ENCODE measurements around the gene UCN.
"Not testable (repeated sequence)": the region's sequence is repeated elsewhere in the genome, so short reads cannot be mapped to it uniquely, and the experiment has no call there.

Gene UCN

DNA sequence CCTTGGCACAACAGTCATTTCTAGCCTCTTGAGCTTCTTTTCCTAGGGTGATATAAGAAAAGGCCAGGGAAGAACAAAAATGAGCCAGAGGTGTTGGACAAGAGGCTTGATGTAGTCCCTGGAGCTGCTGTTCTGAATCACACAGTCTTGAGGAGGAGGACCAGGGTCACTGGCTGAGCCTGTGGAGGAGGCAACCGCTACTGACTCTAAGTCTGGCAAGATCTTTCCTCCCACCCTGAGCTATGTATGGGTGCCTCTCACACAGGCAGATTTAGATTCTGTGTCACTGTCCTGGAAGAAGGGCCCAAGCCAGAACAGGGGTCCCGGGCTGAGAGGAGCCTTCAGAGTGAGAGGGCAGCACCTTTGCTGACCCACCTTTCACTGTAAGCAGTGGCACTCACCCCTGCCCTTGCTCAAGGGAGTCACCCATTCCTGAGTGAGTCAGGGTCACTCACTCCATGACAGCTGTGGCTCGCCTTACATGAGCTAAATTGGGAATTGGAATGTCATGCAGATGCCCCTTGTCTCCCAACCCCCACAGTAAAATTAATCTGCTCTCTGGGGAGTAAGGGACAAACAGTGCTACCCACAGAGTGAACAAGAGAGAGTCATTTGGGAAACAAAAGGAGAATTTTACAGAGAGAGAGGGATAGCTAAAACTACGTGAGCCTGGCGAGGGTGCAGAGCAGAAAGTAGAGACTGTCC lies 26.2 kb downstream of the UCN start, which contains the start of gene TRIM54:
Gene TRIM54 (plus strand): TSS at position 575 of the 705 bp plus-strand sequence. CDS start 303 bp downstream, outside the sequence.
- no peak for DNase-seq

DNA sequence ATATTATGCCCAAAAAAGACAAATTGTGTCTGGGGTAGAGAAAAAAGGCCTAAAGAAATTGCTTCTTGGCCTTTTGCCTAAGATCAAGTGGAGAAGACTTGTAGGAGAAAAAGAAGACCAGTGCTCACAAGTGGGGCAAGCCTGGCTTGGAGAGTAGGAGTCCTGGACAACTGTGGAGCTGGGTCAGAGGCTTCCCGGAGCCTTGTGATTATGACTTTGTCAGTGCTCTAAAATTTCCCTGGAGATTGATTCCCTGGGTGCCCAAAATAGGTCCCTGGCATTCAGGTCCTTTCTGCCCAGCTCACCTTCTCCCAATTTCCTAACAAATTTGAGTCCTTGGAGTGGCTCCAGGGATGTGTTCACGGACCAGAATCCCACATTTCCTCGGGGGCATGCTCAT lies 26.8 kb downstream of the UCN start:
- DNase-seq, result no peak

DNA sequence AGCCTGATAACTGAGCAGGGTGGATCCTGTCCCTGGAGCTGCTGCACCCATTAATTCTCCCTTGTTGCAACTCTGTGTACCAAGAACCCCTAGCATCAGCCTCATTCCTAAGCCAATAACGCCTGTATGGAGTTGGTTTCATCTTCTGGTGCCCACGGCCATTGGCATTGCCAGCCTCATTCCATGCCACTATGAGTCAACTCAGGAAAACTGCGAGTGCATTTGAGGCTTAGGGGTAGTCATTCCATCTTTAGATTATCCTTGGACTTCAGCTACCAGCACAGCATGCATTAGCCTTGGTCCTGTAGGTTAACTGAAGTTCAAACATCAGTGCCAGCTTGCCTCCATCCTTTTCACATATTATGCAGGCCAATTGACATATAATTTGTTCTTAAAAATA lies 27.4 kb downstream of the UCN start:
- DNase-seq, result no peak

DNA sequence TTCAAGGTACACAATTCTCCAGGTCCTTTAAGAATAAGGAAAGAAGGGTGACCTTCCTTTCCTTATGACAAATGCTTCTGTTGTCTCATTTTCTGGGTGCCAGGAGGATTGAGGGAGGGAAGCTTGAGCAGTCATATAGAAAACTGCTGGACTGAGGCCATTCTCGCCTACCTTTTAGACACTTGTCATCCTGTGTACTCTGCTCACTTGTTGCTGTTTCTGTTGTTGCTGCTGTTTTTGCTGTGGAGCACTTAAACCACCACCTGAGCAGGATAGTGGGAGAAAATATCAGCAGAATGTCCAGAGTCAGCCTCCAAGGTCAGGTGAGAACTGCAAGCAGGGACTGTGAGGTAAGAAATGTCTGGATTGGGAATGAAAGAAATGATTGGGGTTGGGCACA lies 30.2 kb downstream of the UCN start:
- no peak for DNase-seq

DNA sequence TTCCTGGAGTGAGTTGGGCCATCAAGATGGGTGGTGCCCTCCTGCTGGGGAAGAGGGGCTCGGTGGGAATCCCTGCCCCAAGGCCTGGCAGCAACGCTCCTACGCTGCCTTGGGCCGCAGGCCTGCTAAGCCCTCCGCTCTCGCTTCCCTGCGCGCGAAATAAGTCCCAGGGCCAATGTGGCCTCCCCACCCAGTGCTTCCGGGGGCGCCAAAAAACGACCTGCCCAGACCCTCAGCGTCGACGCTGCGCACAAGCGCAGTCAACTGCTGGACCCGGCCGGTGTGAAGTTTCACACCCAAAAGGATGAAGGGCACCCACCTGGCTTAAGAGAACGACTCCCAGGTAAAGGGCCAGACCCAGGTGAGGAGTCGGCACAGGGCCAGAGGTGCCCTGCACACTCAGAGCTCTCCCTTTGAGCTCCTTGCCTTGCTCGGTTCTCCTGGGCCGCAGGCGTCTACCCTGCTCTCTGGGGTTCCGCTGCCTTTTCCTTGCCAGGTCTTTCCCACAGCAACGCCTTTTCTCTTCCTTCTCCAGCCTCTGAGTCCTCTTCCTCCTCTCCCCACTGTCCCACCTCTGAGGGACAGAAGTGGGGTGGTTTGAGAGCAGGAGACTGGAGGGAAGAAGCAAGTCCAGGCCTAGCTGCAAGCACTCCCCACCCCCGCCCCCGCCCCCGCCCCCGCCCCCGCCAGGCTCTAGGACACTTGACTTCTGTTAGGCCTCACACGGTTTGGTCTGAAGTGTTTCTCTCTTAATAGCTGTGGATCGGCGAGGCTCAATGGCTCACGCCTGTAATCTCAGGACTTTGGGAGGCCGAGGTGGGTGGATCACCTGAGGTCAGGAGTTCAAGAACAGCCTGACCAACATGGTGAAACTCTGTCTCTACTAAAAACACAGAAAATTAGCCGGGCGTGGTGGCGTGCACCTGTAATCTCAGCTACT lies 32.8 kb downstream of the UCN start, which contains the start of gene DNAJC5G:
Gene DNAJC5G (plus strand): TSS at position 223 of the 940 bp plus-strand sequence. CDS start 1,296 bp downstream, outside the sequence.
- no peak for DNase-seq

- not testable (repeated sequence) for DNase-seq
Observed at GRCh38 chr2:27272537-27273522, 35.4 kb downstream of the UCN start.

DNA sequence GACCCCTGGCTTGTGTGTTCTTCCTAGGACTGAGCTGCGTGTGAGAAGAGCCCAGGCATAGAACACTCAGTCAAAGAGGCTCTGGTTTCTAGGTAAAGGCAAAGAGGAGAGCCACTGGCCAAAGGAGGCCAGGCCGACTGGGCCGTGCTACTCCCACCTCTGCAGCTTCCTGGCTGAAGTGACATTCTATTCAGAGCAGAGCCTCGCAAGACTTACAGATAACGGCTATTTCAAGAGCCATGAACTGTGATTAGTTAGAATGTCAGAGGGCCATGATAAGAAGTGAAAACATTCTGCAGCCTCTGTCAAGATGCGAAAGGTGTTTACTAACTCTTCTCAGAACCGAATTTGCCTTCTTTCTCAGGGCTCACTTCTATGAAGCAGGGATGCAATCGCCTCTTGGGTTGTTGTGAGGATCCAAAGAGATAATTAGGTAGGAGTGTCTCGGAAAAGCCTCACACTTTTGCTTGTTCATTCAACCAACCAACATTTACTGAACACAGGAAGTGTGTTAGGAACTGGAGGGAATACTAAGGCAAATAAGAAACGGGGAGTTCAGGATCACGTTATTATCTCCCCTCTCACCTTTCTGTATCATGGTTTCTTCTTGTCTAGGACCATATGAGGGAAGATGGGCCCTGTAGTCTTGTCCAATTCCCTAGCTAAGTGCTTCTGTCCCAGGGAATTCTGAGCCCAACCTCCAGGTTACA lies 36.5 kb downstream of the UCN start:
- no peak for DNase-seq

- no peak for DNase-seq
Observed at GRCh38 chr2:27270670-27271069, 37.6 kb downstream of the UCN start.

- no peak for DNase-seq
Observed at GRCh38 chr2:27270131-27270530, 38.1 kb downstream of the UCN start.

GRCh38 chr2:27268296-27268695 lies 39.9 kb downstream of the UCN start:
- DNase-seq, result not testable (repeated sequence)

DNA sequence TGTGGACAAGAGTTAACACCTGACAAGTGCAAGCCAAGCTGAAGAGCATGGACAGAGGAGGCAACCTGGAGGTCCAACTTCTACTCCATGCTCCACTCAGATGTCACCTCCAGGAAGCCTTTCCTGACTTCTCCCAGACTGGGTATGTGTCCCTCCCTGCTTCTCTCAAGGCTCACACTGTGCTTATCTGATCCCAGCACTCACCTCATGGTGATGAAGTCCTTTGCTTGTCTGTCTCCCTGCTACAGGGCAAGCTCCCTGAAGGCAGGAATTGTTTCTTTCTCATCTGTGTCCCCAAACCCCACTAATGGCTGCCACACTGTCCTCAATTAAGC lies 42.7 kb downstream of the UCN start:
- DNase-seq, result no peak

DNA sequence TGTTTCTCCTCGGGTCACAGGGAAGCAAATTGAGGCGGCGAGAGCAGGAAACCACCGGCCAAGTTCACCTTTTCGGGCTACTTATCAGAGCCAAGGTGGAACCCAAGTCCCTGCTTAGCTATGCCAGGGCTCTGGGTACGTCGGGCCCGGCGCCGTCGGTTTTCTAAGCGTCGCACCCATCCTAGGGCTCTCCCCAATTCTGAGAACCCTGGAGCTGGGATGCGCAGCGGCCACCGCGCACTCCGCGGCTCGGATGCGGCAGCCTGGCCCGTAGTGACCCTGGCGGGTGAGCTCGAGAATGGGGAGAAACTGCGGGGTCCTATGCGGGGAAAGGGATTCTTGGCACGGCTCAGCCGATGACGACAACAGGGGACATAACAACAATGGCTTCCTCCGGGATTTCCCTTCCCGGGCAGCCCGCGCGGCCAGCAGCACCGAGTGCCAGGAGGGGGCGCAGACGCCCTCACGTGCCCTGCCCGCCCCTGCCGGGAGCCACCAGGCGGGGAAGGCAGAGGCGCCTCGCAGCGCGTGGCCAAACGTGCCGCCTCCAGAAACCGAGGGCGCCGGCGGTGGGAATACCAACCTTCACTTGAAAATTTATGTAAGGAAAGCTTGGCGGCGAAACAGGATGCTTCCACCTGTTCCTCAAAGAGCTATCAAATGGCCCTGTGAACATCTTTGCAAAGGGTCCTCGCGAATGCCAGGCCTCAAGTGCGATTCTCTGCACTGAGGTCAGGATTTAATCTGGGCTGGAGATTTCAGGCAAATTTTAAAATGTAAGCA lies 43.3 kb downstream of the UCN start:
- DNase-seq, result peak in 1 of 2 experiments; percentile 43

- no peak for DNase-seq
Observed at GRCh38 chr2:27264253-27264752, 43.9 kb downstream of the UCN start.

GRCh38 chr2:27263287-27264252 lies 44.7 kb downstream of the UCN start:
- no peak for DNase-seq

DNA sequence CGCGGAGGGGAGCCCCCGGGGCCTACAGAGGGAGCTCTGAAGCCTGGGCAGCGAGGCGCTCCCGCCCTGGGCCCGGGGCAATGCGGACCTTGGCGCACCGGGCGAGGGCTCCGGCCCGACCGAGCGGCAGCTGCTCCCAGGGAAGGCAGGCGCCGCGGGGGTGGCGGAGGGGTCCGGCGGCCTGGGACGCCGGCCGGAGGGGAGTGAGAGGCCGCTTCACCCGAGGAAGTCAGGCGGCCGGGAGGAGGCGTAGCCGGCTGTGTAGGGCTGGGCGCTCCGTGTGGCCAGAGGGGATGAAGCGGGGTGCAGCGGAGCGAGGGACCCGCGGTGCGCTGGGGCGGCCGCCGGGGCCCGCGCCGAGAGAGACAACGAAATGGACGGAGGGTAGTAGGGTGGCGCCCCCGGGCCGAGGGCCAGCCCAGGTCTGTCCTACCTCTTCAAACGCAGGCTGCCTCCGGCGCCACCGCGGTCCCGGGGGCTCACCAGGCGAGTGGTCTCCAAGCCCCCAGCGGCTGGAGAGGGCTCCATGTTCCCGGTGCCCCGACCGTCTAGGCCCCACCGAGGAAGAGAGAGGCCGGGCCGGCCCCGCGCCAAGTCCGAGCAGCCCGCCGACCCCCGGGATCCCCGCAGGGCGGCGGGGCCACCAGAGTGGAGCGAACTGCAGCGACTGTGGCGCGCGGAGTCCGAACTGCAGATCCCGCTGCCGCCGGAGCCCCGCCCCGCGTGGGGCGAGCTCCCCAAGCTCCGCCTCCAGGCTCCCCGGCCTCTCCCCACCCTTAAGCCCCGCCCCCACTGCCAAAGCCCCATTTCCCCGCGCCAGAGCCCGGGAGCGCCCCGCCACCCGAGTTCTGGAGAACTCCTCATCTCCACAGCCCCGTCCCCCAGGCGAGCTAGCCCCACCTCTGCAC lies 45.6 kb downstream of the UCN start, which contains the start of gene SLC30A3:
Gene SLC30A3 (minus strand): TSS at position 669 of the 908 bp plus-strand sequence. CDS start 141 bp downstream, at position 528.
- DNase-seq, result peak in 1 of 2 experiments; percentile 30

- DNase-seq, result no peak
Observed at GRCh38 chr2:27261926-27262298, 46.3 kb downstream of the UCN start.

- DNase-seq, result no peak
Observed at GRCh38 chr2:27261241-27261925, 46.9 kb downstream of the UCN start.

DNA sequence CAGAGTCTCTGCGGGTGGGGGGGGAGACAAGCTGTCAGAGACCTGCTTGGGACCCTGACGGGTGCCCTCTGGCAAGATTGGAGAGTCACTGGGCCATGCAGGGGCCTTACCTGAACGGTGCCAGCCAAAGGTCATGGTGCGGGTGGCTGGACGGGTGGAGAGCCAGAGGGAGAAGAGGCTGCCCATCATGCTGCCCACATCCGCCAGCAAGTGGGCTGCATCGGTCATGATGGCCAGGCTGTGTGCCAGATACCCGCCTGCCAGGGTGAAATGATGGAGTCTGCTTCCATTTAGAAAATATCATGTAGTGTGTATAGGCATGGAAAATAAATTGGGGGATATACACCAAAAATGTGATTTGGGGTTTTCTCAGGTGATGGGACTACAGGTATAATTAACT lies 50.2 kb downstream of the UCN start:
- DNase-seq, result no peak

Measured in NCI-H446 (cell line).